Medulla oblongata (tissue), 1 donor: Measurements from ENCODE around the gene OR2AG2.
A peak's percentile ranks its signal among the peaks of the same experiment; 100 is the strongest.

Source experiments
- DNase-seq: peaks from one replicate; pipeline ENCODE4 v3.0.0-alpha.2; 2015; ENCODE audit errors: extremely low spot score

OR2AG2 gene

DNA sequence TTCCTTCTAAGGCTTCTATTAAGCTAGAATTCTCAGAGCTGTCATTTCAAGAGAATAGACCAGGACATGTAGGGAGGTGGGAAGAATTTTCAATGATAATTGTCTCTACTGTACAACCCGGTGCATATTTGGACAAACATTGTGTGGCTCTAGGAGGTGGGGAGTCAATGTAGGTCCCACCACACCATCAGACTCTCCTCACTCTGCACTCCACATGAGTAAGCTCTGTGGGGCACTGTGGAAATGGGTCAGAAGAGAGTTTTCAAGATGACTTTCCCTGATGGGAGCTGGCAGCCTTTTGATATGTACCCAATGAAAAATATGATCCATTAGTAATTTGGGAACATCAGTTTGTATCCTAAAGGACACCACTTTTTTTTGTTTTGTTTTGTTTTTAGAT, 33.2 kb downstream of the OR2AG2 start:
- DNase-seq = no peak

DNA sequence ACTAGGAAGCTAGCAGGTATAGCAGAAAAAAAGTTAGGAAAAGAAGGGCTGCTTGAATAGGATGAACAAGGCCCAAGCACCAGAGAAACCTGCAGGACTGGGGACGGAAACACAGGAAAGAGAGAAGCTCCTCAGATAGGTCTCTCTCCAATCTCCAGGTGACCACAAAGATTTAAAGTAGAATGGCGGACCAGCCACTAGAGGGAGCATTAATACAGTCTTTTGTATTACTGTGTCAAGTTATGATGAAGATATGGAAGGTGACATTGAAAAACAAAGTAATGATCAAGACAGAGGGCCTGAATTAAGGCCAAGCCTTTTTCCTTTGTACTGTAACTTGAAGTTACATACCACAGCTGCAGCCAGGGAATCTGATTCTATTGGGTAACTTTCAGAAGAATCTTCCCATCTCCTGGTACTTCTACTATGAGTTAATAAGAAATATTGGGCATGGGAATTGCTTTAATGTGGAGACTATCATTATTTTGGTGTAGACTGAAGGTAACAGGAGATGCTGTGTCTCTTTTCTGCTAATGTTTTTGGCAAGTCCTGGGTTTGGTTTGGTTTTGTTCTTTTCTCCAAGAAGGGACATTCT, 33.8 kb downstream of the OR2AG2 start:
- peak; percentile 34 for DNase-seq

DNA sequence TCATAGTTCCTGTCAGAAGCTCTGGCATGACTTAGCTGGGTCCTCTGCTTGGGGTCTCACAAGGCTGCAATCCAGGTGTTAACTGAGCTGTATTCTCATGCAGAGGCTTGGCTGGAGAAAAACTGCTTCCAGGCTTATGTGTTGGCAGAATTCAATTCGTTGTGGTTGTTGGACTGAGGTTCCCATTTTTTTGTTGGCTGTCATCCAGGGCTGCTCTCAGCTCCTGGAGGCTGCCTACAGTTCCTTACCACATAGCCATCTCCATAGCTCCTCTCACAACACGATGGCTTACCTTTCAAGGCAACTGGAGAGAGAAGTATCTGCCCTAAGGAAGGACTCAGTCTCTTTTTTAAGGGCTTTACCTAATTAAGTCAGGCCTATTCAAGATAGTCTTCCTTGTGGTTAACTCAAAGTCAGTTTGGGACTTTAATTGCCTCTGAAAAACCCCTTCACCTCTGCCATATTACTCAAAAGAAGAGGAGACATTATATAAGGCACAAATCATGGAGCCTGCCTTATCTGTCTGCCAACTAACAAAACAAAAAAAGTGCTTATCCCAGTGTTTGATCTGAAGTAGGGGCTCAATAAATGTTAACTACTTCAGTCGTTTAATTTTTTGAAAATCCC, 35.2 kb downstream of the OR2AG2 start:
- DNase-seq = no peak

DNA sequence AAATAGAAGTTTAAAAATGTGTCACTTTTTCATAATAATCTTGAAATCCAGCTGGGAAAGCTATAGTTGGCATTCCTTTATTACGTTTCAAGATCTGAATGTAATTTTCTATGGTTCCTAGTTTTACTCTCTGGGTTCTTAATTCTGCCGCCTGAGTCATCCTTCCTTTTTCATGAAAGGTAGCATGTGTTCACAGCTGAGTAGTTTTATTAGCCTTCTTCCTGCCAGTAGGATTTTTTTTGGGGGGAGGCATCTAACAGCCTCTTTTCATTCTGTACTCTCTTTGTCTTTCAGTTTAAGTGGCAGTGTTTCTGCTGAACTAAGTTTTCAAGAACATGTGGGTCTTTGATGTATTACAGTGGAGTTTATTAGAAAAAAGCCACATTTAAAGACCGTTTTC, 36.5 kb downstream of the OR2AG2 start:
- no peak for DNase-seq

DNA sequence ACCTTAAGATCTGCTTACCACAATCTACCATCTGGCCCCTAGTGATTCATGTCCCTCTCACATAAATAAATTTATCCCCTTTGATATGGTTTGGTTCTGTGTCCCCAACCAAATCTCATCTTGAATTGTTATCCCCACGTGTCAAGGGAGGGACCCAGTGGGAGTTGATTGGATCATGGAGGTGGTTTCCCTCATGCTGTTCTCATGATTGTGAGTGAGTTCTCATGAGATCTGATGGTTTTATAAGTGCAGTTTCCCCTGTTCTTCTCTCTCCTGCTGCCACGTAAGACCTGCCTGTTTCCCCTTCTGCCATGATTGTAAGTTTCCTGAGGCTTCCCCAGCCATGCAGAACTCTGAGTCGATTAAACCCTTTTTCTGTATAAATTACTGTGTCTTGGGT, 37.2 kb downstream of the OR2AG2 start:
- DNase-seq = no peak

DNA sequence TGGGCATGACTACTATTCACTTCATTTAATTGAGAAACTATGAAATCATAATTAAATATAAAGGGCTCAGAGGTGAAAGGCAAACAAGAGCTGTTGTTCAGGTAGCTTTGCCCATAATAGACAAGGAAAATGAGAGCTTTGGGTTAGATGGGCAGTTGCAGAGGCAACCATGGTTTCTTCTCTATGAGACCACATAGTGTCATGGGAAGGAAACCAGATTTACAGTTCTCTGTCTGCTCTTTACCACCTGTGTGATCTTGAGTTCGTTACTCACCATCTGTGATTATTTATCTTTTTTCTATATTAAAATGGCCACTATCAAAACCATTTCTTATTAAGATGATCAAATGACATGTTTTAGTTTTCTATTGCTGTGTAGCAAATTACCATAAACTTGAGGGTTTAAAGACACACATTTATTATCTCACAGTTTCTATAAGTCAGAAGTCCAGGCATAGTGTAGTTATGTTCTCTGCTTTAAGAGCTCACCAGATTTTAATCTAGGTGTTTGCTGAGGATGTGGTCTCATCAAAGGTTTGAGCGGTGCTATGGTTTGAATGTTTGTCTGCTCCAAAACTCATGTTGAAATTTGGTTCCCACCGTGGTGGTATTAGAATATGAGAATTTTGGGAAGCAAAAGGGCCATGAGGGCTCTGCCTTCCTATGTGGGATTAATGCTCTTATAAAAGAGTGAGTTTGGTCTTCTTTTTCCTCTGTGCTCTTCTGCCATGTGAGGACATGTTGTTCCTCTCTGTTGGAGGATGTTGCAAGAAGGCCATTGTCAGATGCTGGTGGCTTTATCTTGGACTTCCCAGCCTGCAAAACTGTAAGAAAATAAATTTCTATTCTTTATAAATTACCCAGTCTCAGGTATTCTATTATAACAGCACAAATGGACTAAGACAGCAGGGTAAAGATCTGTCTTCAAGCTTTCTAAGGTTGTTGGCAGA, 38.2 kb downstream of the OR2AG2 start:
- no peak for DNase-seq

DNA sequence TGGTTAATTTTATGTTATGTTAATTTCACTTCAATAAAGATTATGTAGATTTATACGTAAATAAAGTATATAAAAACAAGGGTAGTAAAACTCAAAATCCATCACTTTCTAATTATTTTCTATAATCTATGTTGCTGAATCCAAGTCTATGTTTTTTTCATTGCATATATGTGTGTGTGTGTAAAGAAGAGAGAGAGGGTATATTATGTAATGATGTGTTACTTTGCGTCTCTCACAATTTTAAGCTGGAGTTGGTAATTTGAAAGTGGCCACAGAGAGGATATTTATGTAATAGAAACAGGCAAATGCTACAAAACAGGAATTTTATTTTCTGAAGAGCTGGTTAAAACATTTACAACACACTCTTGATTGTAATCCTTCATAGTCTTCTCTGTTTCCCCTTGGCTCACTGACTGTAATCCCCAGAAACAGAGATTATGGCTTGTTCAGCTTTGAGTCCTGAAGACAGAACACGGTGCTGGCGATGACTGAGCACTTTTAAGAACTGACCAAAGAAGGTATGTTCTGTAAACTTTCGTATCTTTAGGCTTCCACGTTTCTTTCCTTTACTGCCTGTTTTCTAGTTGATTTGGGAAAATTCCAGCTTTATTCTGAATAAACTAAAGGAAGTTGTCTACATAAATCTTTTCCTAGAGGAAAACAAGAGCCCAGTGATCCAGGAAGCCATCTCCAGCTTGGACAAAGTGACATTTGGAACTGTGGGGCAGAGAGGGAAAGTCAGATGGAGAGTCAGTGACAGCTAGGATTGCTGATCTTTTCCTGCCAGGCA, 43.6 kb downstream of the OR2AG2 start:
- DNase-seq = no peak

DNA sequence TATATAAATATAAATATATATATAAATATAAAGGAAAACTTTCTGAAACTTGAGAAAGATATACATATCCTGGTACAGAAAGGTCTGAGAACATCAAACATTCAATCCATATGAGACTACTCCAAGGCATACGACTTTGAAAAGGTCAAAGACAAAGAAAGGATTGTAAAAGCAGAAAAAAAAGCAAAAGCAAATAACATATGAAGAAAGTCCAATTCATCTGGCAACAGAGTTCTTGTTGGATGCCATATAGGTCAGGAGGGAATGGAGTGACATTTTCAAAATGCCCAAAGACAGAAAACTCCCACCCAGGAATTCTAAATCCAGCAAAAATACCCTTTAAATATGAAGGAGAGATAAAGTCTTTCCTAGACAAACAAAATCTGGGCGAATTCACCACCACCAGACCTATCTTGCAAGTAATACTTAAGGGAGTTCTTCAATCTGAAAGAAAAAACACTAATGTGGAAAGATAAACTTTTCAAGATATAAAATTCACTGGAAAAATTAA, 46.3 kb downstream of the OR2AG2 start:
- no peak for DNase-seq

DNA sequence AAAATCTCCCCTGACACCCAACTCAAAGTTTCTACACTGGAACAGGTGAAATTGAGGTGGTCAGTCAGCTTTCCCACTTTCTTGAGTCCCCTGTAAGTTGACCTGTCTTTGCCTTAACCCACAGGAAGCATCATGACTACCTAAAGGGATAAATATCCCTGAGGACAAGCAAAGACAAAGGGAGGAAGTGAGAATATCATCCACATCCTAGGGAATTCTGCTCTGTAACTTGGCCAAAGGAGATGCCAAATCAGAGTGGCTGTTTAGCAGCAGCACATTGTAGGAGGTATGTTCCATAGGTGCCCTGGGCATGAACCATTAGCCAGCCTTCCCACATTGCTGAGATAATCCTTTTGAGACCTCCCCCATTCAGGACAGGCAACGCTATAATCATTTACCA, 47.8 kb downstream of the OR2AG2 start:
- DNase-seq = no peak

DNA sequence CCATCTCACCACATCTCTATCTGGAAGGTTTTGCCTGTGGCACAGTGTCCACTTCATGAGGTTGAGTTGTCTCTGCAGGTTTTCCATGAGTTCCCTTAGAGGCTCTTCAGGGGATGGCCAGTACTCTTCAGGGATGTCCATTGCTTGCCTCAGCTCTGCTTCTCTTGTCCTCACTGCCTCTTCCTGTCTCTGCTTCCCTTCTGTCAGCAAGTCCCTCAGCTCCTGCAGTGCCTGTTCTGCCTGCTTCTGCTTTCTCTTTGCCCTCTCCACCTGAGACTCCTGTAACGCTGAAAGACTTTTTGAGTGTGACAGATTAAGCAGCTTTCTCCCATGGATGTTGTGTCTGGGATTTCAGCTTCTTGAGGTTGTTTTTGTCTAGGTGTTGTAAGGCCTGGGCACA, 50.4 kb downstream of the OR2AG2 start:
- no peak for DNase-seq

DNA sequence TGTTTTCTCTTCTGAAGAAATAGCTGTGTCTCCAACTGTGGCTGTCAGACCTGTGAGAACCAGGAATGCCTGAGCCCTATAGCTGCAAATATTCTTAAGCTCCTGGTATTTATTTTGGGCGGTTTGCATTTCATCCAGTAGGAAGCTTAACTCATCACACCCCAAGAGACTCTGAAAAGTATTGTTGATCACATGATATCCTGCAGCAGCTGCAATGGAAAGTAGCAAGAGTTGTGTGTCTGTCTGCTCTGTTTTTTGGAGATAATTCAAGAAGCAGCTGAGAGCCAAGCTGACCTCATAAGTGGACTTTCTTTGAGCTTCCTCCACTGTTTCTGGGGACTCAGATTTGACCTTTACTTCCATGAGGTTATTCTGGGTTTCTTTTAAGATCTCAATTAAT, 52.2 kb downstream of the OR2AG2 start:
- DNase-seq = no peak

DNA sequence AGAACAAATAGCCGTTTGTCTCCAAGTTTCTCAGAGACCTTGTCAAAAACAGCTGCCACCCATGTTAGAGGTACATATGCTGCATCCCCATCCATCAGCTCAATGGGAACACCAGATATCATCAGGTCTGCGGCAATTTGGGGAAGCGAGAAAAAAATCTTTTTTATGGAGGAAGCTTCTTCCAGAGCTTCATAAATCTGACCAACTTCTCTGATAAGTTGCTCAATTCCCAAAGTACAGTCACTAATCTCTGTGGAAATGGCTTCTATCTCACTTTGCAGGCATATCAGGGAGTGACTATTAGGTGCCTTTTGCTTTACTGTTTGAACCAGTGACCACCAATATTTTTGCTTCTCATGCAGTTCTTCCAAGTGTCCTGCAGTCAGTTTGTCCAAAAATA, 54.4 kb downstream of the OR2AG2 start:
- DNase-seq = no peak
